Activated CD4-positive, alpha-beta memory T cell treated with anti-CD3 and anti-CD28 coated beads, Interleukin-2, amount 10 ng/mL, durations not matched to agents 7 days and 5 days (primary cell): ENCODE results near the gene BMP6. TPM values are rescaled to one million over a fixed set of nuclear protein-coding genes. Genes with fewer than 3 reads are reported as not detected.

Source experiments
- CTCF ChIA-PET: fragments of 350-600 bp; sonication (Branson Sonifier 250); formaldehyde crosslinking; loops from one replicate; lab custom pipeline; 2021; ENCODE audit warnings: antibody characterized with exemption, inconsistent platforms; lab: Charles Lee
- POLR2A ChIA-PET: fragments of 350-600 bp; sonication (Branson Sonifier 250); formaldehyde crosslinking; loops from one replicate; lab custom pipeline; 2021; ENCODE audit warnings: antibody characterized with exemption; lab: Charles Lee
- DNase-seq: peaks from one replicate; pipeline ENCODE4 v3.0.0-alpha.2; 2020
- H3K27ac Mint-ChIP-seq: one replicate; pipeline ENCODE4 v1.8.0; 2021; ENCODE audit warnings: mild to moderate bottlenecking, mixed read lengths
- H3K27me3 Mint-ChIP-seq: one replicate; pipeline ENCODE4 v1.8.0; 2021; ENCODE audit warnings: mixed read lengths
- H3K36me3 Mint-ChIP-seq: one replicate; pipeline ENCODE4 v1.8.0; 2021; ENCODE audit warnings: low read depth, mixed read lengths
- H3K4me1 Mint-ChIP-seq: one replicate; pipeline ENCODE4 v1.8.0; 2021; ENCODE audit warnings: mixed read lengths
- H3K4me3 Mint-ChIP-seq: one replicate; pipeline ENCODE4 v1.8.0; 2021; ENCODE audit warnings: mild to moderate bottlenecking, mixed read lengths
- H3K9me3 Mint-ChIP-seq: one replicate; pipeline ENCODE4 v1.8.0; 2021; ENCODE audit warnings: mixed read lengths
- total RNA-seq, 2 experiments: library from RNA; stranded (reverse); gene quantifications; one replicate each; pipeline ENCODE4 v1.2.3, GENCODE V29; 2021

Gene BMP6
- total RNA-seq, 2 experiments from 2014 or later: not detected

DNA sequence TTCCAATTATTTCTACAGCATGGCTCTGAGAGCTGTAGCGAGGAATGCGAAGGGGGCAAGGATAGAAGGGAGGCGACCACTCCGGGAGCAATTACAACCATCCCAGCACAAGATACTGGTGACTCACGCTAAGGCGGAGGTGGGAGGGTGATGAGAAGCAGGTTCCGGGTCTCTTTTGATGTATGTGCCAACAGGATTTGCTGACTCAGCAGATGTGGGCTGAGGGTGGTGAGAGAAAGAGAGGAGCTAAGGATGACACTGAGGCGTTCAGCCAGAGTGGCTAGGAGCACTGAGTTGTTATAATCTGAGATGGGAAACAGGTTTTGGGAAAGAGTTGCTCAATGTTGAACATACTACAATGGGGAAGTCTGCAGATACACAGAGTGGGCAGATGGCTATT, 194.0 kb downstream of the BMP6 start:
- POLR2A ChIA-PET: no interaction called here
- H3K9me3 Mint-ChIP-seq: no peaks in the 10 kb centered on the region
- CTCF ChIA-PET: no interaction called here
- H3K27ac Mint-ChIP-seq: no peak overlapping the region
- DNase-seq: no peak
- H3K27me3 Mint-ChIP-seq: peaks cover 4% of the 10 kb centered on the region
- H3K36me3 Mint-ChIP-seq: no peaks in the 10 kb centered on the region
- H3K4me3 Mint-ChIP-seq: no peak overlapping the region
- H3K4me1 Mint-ChIP-seq: no peaks in the 10 kb centered on the region

DNA sequence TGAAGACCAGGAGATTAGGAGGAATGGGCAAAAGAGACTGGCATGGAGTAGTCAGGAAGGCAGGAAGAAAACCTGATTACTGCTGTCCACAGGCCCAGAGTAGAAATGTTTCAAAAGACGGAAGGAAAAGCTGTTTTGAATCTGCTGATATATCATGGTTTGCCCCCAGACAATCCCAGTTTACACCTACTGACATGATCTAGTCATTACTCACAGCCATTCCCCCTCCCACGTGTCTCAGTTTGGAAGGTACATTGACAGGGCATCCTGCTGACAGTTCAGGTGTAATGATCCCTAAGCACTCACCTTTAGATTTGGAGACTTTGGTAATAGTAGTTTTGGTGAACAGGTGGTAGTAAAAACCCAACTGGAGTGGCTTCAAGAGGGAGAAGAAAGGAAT, 194.5 kb downstream of the BMP6 start:
- Mint-ChIP-seq H3K27me3 (peaks cover 4% of the 10 kb centered on the region), H3K9me3 (no peaks in the 10 kb centered on the region), H3K27ac (no peak overlapping the region), H3K4me3 (no peak overlapping the region), H3K36me3 (no peaks in the 10 kb centered on the region), H3K4me1 (no peaks in the 10 kb centered on the region)
- POLR2A ChIA-PET: no interaction called here
- DNase-seq: no peak
- CTCF ChIA-PET: no interaction called here

DNA sequence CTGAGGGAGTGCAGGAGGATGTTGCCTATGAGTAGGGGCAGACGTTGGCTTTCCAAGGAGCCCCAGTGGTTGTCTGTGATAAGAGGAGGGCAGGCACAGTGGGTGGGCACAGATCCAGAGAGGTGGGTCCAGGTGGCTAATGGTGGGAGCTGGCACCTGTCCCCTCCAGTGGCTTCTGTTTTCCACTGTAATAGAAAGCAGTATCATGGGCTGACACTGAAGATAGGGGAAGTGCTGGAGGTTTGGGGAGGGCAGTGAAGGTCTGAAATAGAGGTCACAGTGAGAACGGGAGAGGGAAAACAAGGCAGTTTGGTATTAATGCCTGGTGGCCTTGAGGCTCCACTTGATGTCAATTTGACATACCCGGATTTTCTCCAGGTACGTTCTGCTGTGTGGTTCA, 195.1 kb downstream of the BMP6 start:
- H3K4me1 Mint-ChIP-seq: no peaks in the 10 kb centered on the region
- H3K27me3 Mint-ChIP-seq: peaks cover 4% of the 10 kb centered on the region
- no peaks in the 10 kb centered on the region for H3K36me3 Mint-ChIP-seq
- ChIA-PET POLR2A (no interaction called here), CTCF (no interaction called here)
- H3K9me3 Mint-ChIP-seq: no peaks in the 10 kb centered on the region
- H3K4me3 Mint-ChIP-seq: no peak overlapping the region
- no peak overlapping the region for H3K27ac Mint-ChIP-seq
- no peak for DNase-seq

DNA sequence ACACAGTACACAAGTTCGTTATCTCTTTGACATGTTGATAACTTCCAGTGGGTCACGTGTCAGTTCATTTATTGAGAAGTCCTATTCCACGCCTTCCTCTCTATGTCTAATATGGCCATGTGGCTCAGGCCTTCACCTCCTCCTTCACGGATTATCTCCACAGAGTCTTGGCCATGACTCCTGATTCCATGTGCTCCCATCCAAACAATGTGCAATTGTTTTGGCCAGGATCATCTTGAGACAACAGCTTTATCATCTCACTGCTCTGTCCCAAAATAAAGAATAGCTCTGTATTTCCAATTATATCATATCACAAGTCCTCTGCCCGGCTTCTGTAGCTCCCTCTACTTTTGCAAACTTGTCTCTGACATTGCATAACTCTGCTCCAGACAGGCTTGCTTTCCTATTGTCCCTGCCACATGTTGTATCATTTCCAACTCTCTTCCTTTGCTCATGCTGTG, 195.8 kb downstream of the BMP6 start:
- H3K27ac Mint-ChIP-seq: no peak overlapping the region
- no peaks in the 10 kb centered on the region for H3K9me3 Mint-ChIP-seq
- ChIA-PET CTCF (no interaction called here), POLR2A (no interaction called here)
- no peak overlapping the region for H3K4me3 Mint-ChIP-seq
- no peaks in the 10 kb centered on the region for H3K36me3 Mint-ChIP-seq
- no peak for DNase-seq
- no peaks in the 10 kb centered on the region for H3K4me1 Mint-ChIP-seq
- H3K27me3 Mint-ChIP-seq: peaks cover 4% of the 10 kb centered on the region

DNA sequence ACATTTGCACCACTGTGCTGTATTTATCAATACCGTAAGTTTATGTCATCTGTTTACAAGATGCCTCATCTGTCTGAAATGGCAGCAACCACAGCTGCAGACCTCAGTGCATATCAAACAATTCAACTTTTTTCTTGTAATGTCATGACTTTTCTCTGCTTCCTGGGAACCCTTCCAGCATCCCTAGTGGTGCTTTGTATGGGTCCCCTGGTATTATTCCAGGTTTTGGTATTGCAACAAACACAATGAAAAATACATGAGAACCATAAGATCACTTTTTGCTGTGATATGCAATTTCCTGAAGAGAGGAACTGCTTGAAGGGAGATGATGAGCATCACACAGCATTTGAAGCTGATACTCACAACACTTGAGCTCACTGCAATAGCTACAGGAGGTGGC, 196.7 kb downstream of the BMP6 start:
- CTCF ChIA-PET: interaction anchor here (0.8 kb wide), 1 partner anchor 197 kb away, joined by 3 read pairs; the partner anchor contains the start of gene BMP6
- no peak for DNase-seq

DNA sequence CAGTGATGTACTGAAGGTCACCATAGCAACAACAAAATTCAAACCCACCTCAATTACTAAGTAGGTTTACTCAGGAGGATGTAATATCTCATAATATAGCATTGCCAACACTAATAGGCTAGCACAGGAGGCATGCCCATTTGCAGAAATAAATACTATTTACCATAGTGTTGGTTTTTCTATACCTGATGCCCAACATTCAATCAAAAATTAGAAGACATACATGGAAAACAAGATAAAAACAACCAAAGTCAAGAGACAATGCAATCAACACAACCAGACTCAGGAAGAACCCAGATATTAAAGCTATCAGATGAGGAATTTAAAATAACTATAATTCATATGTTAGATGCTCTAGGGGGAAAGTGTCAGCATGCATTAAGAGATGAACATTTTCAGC, 199.0 kb downstream of the BMP6 start:
- Mint-ChIP-seq H3K27ac (no peak overlapping the region), H3K4me3 (no peak overlapping the region), H3K9me3 (no peaks in the 10 kb centered on the region), H3K27me3 (peaks cover 19% of the 10 kb centered on the region), H3K4me1 (no peaks in the 10 kb centered on the region), H3K36me3 (no peaks in the 10 kb centered on the region)
- CTCF ChIA-PET: no interaction called here
- POLR2A ChIA-PET: no interaction called here
- DNase-seq: no peak

More for the DNA sequence above, 196.7 kb downstream of the BMP6 start:
- Mint-ChIP-seq H3K4me1 (no peaks in the 10 kb centered on the region), H3K27ac (no peak overlapping the region), H3K9me3 (no peaks in the 10 kb centered on the region), H3K27me3 (peaks cover 4% of the 10 kb centered on the region), H3K4me3 (no peak overlapping the region), H3K36me3 (no peaks in the 10 kb centered on the region)
- POLR2A ChIA-PET: no interaction called here

Other genes with a start within 250 kb of the BMP6 start
- gene DSP, start 184.4 kb upstream of the BMP6 start, total RNA-seq: under 1 TPM; 0.15 to 0.33 TPM
- 10 to 100 TPM; 16.5 TPM for gene SNRNP48, start 135.9 kb upstream of the BMP6 start, total RNA-seq
- gene TXNDC5, start 184.7 kb downstream of the BMP6 start, total RNA-seq: 10 to 100 TPM; 39.1 to 39.8 TPM